Ovary (tissue), 9 donors: ENCODE measurements around the gene IL1RAP. TPM values are rescaled to one million over a fixed set of nuclear protein-coding genes. Genes with fewer than 3 reads are reported as not detected.

Experiments used
- DNase-seq, 5 donors: peaks; one replicate each; pipeline ENCODE4 v3.0.0-alpha.2; 2019 to 2020
- H3K27ac ChIP-seq, 2 donors: fragments of 200-600 bp; one replicate each; pipeline versions ENCODE4 v1.5.1 to v1.8.0; 2019 to 2022
- H3K27me3 ChIP-seq: fragments of 200-600 bp; one replicate; pipeline ENCODE4 v1.8.0; 2022
- H3K36me3 ChIP-seq: fragments of 200-600 bp; sonication (generic); one replicate; pipeline ENCODE4 v1.5.1; 2019
- H3K4me1 ChIP-seq: one replicate; pipeline ENCODE4 v1.8.1; 2013; ENCODE audit warnings: mild to moderate bottlenecking, moderate library complexity; ENCODE audit not compliant: insufficient read depth
- H3K4me3 ChIP-seq: fragments of 200-600 bp; sonication (generic); one replicate; pipeline ENCODE4 v1.5.1; 2017
- H3K9me3 ChIP-seq, 2 donors: fragments of 200-600 bp in 1 of 2; sonication (generic) in 1 of 2; one replicate each; pipeline versions ENCODE4 v1.5.1 to v1.8.1; 2013 to 2019; ENCODE audit warnings: mild to moderate bottlenecking in 1 of 2, moderate library complexity in 1 of 2
- EP300 ChIP-seq: sonication (generic); formaldehyde crosslinking; IDR thresholded peaks from one replicate; pipeline ENCODE4 v1.6.1; 2017; ENCODE audit warnings: antibody characterized with exemption
- POLR2A ChIP-seq: fragments of 450-650 bp; IDR thresholded peaks from one replicate; pipeline ENCODE4 v1.6.1; 2017; ENCODE audit warnings: antibody characterized with exemption, mild to moderate bottlenecking, moderate library complexity
- WGBS, 3 donors: extraction: QIAGEN DNeasy Blood & Tissue Kit in 1 of 3; methylation state at CpG; one replicate each; pipeline versions ENCODE4 v1.1.5 to v1.1.7; 2013 to 2017; 5-methylcytosine and 5-hydroxymethylcytosine counted together
- intact Hi-C, 4 donors: fragments of 100-400 bp; cut with DNase I; formaldehyde crosslinking; loops; one replicate each; pipeline versions ENCODE4 v1.11.0 to v1.15.1; 2022 to 2023
- polyA plus RNA-seq, 2 donors: library from polyadenylated mRNA; stranded (reverse); fragments of 200-250 nt in 1 of 2; fragments of 350-450 nt in 1 of 2; fragmentation: Illumina TruSeq in 1 of 2; extraction: RNeasy Lipid Tissue Mini Kit (QIAGEN cat#74804) in 1 of 2; gene quantifications; one replicate each; pipeline ENCODE4 v1.2.3, GENCODE V29; 2013 to 2014
- total RNA-seq, 7 donors: library from RNA; depleted of rRNA in 2 of 7; stranded (reverse); fragments of >200 nt in 2 of 7; fragmentation: NEBNext Ultra II Directional in 3 of 7; extraction: Animal tissue kit (Norgen Biotek cat#: 25700) in 3 of 7; gene quantifications; one replicate each; pipeline versions ENCODE4 v1.1.0 to v1.2.4, GENCODE V29; 2016 to 2023
- TF ChIP-seq, protein P1 (sequence below), 3 donors: fragments of 450-650 bp in 2 of 3; fragments of 200-600 bp in 1 of 3; IDR thresholded peaks; one replicate each; pipeline versions ENCODE4 v1.5.1 to v1.8.0; 2016 to 2022; ENCODE audit warnings: antibody characterized with exemption in 3 of 3, mild to moderate bottlenecking in 1 of 3
- donor health status: DM: no; HTN: no; CAD: no; lungs with moderate emphysema.
- donor health status: DM: no; HTN: no; CAD: no.
- donor health status: Bipolar disorder and iron deficiency.
- donor health status: DM: yes; HTN: yes; CAD: no.
- donor health status: DM: no; HTN: no; CAD: no.
- donor health status: DM: yes; HTN: yes; CAD: no.

IL1RAP gene
- total and polyA plus RNA-seq, 9 donors = 3.2 to 20.3 (median 7.8) TPM

- no peak overlapping the region for H3K27ac ChIP-seq
- TF ChIP-seq POLR2A (no peak), EP300 (no peak)
- TF ChIP-seq, protein P1, sequence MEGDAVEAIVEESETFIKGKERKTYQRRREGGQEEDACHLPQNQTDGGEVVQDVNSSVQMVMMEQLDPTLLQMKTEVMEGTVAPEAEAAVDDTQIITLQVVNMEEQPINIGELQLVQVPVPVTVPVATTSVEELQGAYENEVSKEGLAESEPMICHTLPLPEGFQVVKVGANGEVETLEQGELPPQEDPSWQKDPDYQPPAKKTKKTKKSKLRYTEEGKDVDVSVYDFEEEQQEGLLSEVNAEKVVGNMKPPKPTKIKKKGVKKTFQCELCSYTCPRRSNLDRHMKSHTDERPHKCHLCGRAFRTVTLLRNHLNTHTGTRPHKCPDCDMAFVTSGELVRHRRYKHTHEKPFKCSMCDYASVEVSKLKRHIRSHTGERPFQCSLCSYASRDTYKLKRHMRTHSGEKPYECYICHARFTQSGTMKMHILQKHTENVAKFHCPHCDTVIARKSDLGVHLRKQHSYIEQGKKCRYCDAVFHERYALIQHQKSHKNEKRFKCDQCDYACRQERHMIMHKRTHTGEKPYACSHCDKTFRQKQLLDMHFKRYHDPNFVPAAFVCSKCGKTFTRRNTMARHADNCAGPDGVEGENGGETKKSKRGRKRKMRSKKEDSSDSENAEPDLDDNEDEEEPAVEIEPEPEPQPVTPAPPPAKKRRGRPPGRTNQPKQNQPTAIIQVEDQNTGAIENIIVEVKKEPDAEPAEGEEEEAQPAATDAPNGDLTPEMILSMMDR (IDR thresholded peaks at IDR 0.05) = no peak
- 4 to 8% (median 6%) methylated on average over 1 of the region's 1 CpG for WGBS, 3 donors
- no peaks in the 10 kb centered on the region for H3K9me3 ChIP-seq
- H3K4me1 ChIP-seq = no peaks in the 10 kb centered on the region
- DNase-seq = no peak
- H3K4me3 ChIP-seq = no peak overlapping the region
- no peaks in the 10 kb centered on the region for H3K36me3 ChIP-seq
- H3K27me3 ChIP-seq = no peaks in the 10 kb centered on the region
- intact Hi-C loops = no loop called here
These were observed 27.4 kb upstream of the IL1RAP start for GRCh38 chr3:190486533-190486864.

DNA sequence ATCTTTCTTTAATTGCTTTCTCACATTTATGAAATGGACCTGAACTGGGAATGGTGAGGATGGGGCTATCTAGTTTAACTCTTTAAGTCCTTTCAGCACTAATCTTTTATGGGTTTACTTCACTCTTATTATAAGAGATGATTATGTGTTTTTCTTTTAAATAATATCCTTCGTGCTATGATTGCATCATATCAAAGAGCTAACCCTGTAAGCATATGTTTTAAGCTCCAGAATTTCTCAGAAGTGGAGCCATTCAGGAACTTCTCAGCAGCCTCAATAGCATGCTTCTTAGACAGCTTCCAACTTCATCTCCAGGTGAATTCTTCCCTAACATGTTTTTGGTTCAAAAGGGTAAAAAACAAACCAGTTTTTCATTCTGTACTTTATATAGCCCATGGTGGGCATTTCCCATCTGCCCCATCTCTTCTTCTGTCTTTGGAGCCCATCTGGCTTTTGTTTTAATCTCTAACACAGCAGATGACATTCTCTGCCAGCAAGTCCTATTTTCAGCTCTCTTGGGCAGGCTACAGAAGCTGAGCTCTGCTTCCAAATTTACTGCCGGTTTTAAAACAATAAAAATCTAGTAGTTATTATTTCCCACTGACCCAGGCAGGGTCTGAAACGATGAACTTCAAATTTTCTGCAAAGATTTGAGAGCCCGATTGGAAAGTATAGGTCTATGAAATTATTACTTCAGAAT is 26.8 kb upstream of the IL1RAP start:
- 64 to 73% (median 68%) methylated on average over 4 of the region's 4 CpGs for WGBS, 3 donors
- no peak overlapping the region for H3K27ac ChIP-seq
- H3K27me3 ChIP-seq = no peaks in the 10 kb centered on the region
- intact Hi-C loops = no loop called here
- H3K4me3 ChIP-seq = no peak overlapping the region
- H3K36me3 ChIP-seq = no peaks in the 10 kb centered on the region
- no peaks in the 10 kb centered on the region for H3K4me1 ChIP-seq
- no peaks in the 10 kb centered on the region for H3K9me3 ChIP-seq
- no peak for DNase-seq
- no peak for TF ChIP-seq EP300
- TF ChIP-seq POLR2A = no peak
- TF ChIP-seq, protein P1 (IDR thresholded peaks at IDR 0.05) = no peak

- DNase-seq = no peak
- Histone ChIP-seq H3K36me3 (no peaks in the 10 kb centered on the region), H3K4me3 (no peak overlapping the region), H3K27me3 (no peaks in the 10 kb centered on the region), H3K9me3 (no peaks in the 10 kb centered on the region), H3K27ac (no peak overlapping the region), H3K4me1 (no peaks in the 10 kb centered on the region)
- intact Hi-C loops = no loop called here
- no peak for TF ChIP-seq EP300
- TF ChIP-seq POLR2A = no peak
- TF ChIP-seq, protein P1 (IDR thresholded peaks at IDR 0.05) = no peak
- WGBS, 3 donors = 83 to 87% (median 84%) methylated on average over 4 of the region's 4 CpGs
These were observed 22.3 kb upstream of the IL1RAP start for GRCh38 chr3:190491533-190492054.

GRCh38 chr3:190492129-190492528 is 21.8 kb upstream of the IL1RAP start:
- TF ChIP-seq POLR2A = no peak
- no peak for TF ChIP-seq EP300
- TF ChIP-seq, protein P1 (IDR thresholded peaks at IDR 0.05) = no peak
- intact Hi-C loops = no loop called here

More at GRCh38 chr3:190492129-190492528, 21.8 kb upstream of the IL1RAP start:
- no peak for DNase-seq
- Histone ChIP-seq H3K4me3 (no peak overlapping the region), H3K27me3 (no peaks in the 10 kb centered on the region), H3K4me1 (no peaks in the 10 kb centered on the region), H3K27ac (no peak overlapping the region), H3K9me3 (no peaks in the 10 kb centered on the region), H3K36me3 (no peaks in the 10 kb centered on the region)
